ENCODE data around the gene YJEFN3. TPM values are rescaled to one million over a fixed set of nuclear protein-coding genes. Genes with fewer than 3 reads are reported as not detected.

The YJEFN3 gene
- total and polyA plus RNA-seq, 2 donors (not counting 3 experiments of a cell fraction or from before 2014, with no cell fraction given), result 1.9 to 2.1 TPM

- ChIA-PET POLR2A (no interaction called here), CTCF (no interaction called here)
- no peaks in the 10 kb centered on the region for H3K27me3 ChIP-seq (ENCODE audit: control insufficient read depth in 2 of 2, insufficient read depth in 2 of 2, low read length in 2 of 2)
Measured at GRCh38 chr19:19570571-19570970, 41.9 kb downstream of the YJEFN3 start.

More at GRCh38 chr19:19570571-19570970, 41.9 kb downstream of the YJEFN3 start:
- Histone ChIP-seq H3K9ac (replicated peaks; ENCODE audit: extremely low read depth, insufficient read depth, low read length) (no peak overlapping the region), H3K36me3 (ENCODE audit: control insufficient read depth in 2 of 2, extremely low read depth in 1 of 2, insufficient read depth in 2 of 2, low read length in 2 of 2) (no peaks in the 10 kb centered on the region), H3K4me1 (ENCODE audit: control insufficient read depth, extremely low read depth, insufficient read depth, low read length) (no peaks in the 10 kb centered on the region), H3K79me2 (ENCODE audit: control insufficient read depth, insufficient read depth, low read length) (no peaks in the 10 kb centered on the region), H3K4me3 (replicated peaks in 1 of 3; ENCODE audit: insufficient read depth in 1 of 3, low read depth in 1 of 3, low read length in 3 of 3) (no peak overlapping the region), H3K9me3 (replicated peaks; ENCODE audit: control insufficient read depth, insufficient read depth, low read length) (no peaks in the 10 kb centered on the region), H4K20me1 (replicated peaks; ENCODE audit: control insufficient read depth, extremely low read depth, insufficient read depth, low read length) (no peaks in the 10 kb centered on the region), H3K27ac (ENCODE audit: insufficient read depth, low read depth, low read length) (no peak overlapping the region), H2AFZ (ENCODE audit: low read depth, low read length) (no peak overlapping the region), H3K4me2 (ENCODE audit: insufficient read depth, low read length) (no peak overlapping the region), H3K9me1 (replicated peaks; ENCODE audit: control insufficient read depth, extremely low read depth, insufficient read depth, low read length) (no peaks in the 10 kb centered on the region)
- TF ChIP-seq POLR2AphosphoS5 (IDR thresholded peaks at IDR 0.05; ENCODE audit: insufficient read depth, low read depth, low read length) (no peak), EZH2 (IDR thresholded peaks at IDR 0.05; ENCODE audit: borderline replicate concordance, low read depth, low read length, severe bottlenecking) (no peak), FOS (IDR thresholded peaks at IDR 0.05; ENCODE audit: borderline replicate concordance, insufficient read depth, low read length) (no peak), CTCF (IDR thresholded peaks at IDR 0.05; ENCODE audit: extremely low read depth in 1 of 2, insufficient read depth in 1 of 2, low read depth in 1 of 2, low read length in 2 of 2) (no peak), MAX (IDR thresholded peaks at IDR 0.05; ENCODE audit: insufficient read depth, insufficient read length) (no peak), JUN (IDR thresholded peaks at IDR 0.05; ENCODE audit: borderline replicate concordance, insufficient read depth, insufficient read length, low read depth) (no peak), MYC (IDR thresholded peaks at IDR 0.05; ENCODE audit: low read depth, low read length) (no peak), POLR2A (IDR thresholded peaks at IDR 0.05; ENCODE audit: low read depth, low read length) (no peak)
- no TSS peak for BruUV-seq (replicated peaks)
- intact Hi-C loops (cut with micrococcal nuclease), result no loop called here
- no peak for DNase-seq (ENCODE audit: low read depth, low spot score)
- dilution Hi-C loops (cut with MboI; ENCODE audit: extremely low pct_ligation_motif_present, low sequenced_read_pairs), result no loop called here
- FAIRE-seq, result no peak
